ENCODE results near the gene YIF1B. TPM values are rescaled to one million over a fixed set of nuclear protein-coding genes. Genes with fewer than 3 reads are reported as not detected.
"Not testable (repeated sequence)": the region's sequence is repeated elsewhere in the genome, so short reads cannot be mapped to it uniquely, and the experiment has no call there.

The YIF1B gene
- total RNA-seq, 2 donors from 2014 or later = 14.9 to 31.0 TPM

- no peak overlapping the region for H3K27ac ChIP-seq
- H3K4me3 ChIP-seq = no peak overlapping the region
- H3K27me3 ChIP-seq (replicated peaks; ENCODE audit: insufficient read depth) = no peaks in the 10 kb centered on the region
- no peak for TF ChIP-seq CTCF (IDR thresholded peaks at IDR 0.05)
- DNase-seq (ENCODE audit: low spot score) (no peak), ATAC-seq (ENCODE audit: insufficient number of reproducible peaks, low FRiP score, low read depth) (no peak)
- H3K4me1 ChIP-seq (ENCODE audit: control insufficient read depth in 1 of 2, low read depth in 2 of 2) = no peaks in the 10 kb centered on the region
- H3K36me3 ChIP-seq = no peaks in the 10 kb centered on the region
- no peaks in the 10 kb centered on the region for H3K9me3 ChIP-seq
These were observed 36.2 kb upstream of the YIF1B start for GRCh38 chr19:38351865-38352395.

GRCh38 chr19:38350883-38351282 lies 35.1 kb upstream of the YIF1B start:
- no peak for TF ChIP-seq CTCF (IDR thresholded peaks at IDR 0.05)
- H3K4me3 ChIP-seq = no peak overlapping the region
- no peaks in the 10 kb centered on the region for H3K4me1 ChIP-seq (ENCODE audit: control insufficient read depth in 1 of 2, low read depth in 2 of 2)
- H3K27ac ChIP-seq = no peak overlapping the region
- H3K36me3 ChIP-seq = no peaks in the 10 kb centered on the region
- H3K27me3 ChIP-seq (replicated peaks; ENCODE audit: insufficient read depth) = no peaks in the 10 kb centered on the region
- H3K9me3 ChIP-seq = no peaks in the 10 kb centered on the region
- ATAC-seq (ENCODE audit: insufficient number of reproducible peaks, low FRiP score, low read depth) = no peak
- no peak for DNase-seq (ENCODE audit: low spot score)

- ATAC-seq (ENCODE audit: insufficient number of reproducible peaks, low FRiP score, low read depth) (no peak), DNase-seq (ENCODE audit: low spot score) (no peak)
- no peak for TF ChIP-seq CTCF (IDR thresholded peaks at IDR 0.05)
- Histone ChIP-seq H3K9me3 (no peaks in the 10 kb centered on the region), H3K27me3 (replicated peaks; ENCODE audit: insufficient read depth) (no peaks in the 10 kb centered on the region), H3K4me1 (ENCODE audit: control insufficient read depth in 1 of 2, low read depth in 2 of 2) (no peaks in the 10 kb centered on the region), H3K4me3 (no peak overlapping the region), H3K27ac (no peak overlapping the region), H3K36me3 (peaks cover 10% of the 10 kb centered on the region)
These were observed 31.1 kb upstream of the YIF1B start for GRCh38 chr19:38346837-38347236.

- no peaks in the 10 kb centered on the region for H3K9me3 ChIP-seq
- no peaks in the 10 kb centered on the region for H3K27me3 ChIP-seq (replicated peaks; ENCODE audit: insufficient read depth)
- H3K4me3 ChIP-seq = no peak overlapping the region
- no peak for TF ChIP-seq CTCF (IDR thresholded peaks at IDR 0.05)
- ATAC-seq (ENCODE audit: insufficient number of reproducible peaks, low FRiP score, low read depth) = no peak
- no peak overlapping the region for H3K27ac ChIP-seq
- peaks cover 5 to 25% of the 10 kb centered on the region in 2 donors for H3K4me1 ChIP-seq (ENCODE audit: control insufficient read depth in 1 of 2, low read depth in 2 of 2)
- no peak for DNase-seq (ENCODE audit: low spot score)
- H3K36me3 ChIP-seq = peaks cover 14% of the 10 kb centered on the region
These were observed 25.2 kb upstream of the YIF1B start for GRCh38 chr19:38340927-38341326.

GRCh38 chr19:38339011-38339410 lies 23.3 kb upstream of the YIF1B start:
- DNase-seq (ENCODE audit: low spot score); H3K27ac ChIP-seq; H3K9me3 ChIP-seq; H3K4me3 ChIP-seq; H3K27me3 ChIP-seq (replicated peaks; ENCODE audit: insufficient read depth); ATAC-seq (ENCODE audit: insufficient number of reproducible peaks, low FRiP score, low read depth): not testable (repeated sequence)
- Histone ChIP-seq H3K4me1 (ENCODE audit: control insufficient read depth in 1 of 2, low read depth in 2 of 2) (peaks cover 5 to 28% of the 10 kb centered on the region in 2 donors), H3K36me3 (peaks cover 11% of the 10 kb centered on the region)

GRCh38 chr19:38337360-38337653 lies 21.6 kb upstream of the YIF1B start:
- no peak for DNase-seq (ENCODE audit: low spot score)
- H3K27ac ChIP-seq = peak overlapping the region; percentile 34 to 52
- TF ChIP-seq CTCF (IDR thresholded peaks at IDR 0.05) = no peak

More at GRCh38 chr19:38337360-38337653, 21.6 kb upstream of the YIF1B start:
- peaks cover 5 to 28% of the 10 kb centered on the region in 2 donors for H3K4me1 ChIP-seq (ENCODE audit: control insufficient read depth in 1 of 2, low read depth in 2 of 2)
- H3K27me3 ChIP-seq (replicated peaks; ENCODE audit: insufficient read depth) = no peaks in the 10 kb centered on the region
- peaks cover 4% of the 10 kb centered on the region for H3K36me3 ChIP-seq
- no peak for ATAC-seq (ENCODE audit: insufficient number of reproducible peaks, low FRiP score, low read depth)
- peak overlapping the region; percentile 96 for H3K4me3 ChIP-seq
- H3K9me3 ChIP-seq = no peaks in the 10 kb centered on the region

All from thoracic aorta (tissue), 2 donors.